B cell (primary cell): ENCODE results near the gene TCP10L.

Experiments
- EZH2 ChIP-seq: IDR thresholded peaks from 2 replicates; pipeline ENCODE4 v1.6.1; 2012; ENCODE audit warnings: borderline replicate concordance, low read depth, mild to moderate bottlenecking, moderate library complexity, low read length; ENCODE audit not compliant: insufficient read depth, poor library complexity, severe bottlenecking
- TF ChIP-seq, protein P1 (sequence below): fragments of 200-600 bp; IDR thresholded peaks from one replicate; pipeline ENCODE4 v1.8.0; 2022; ENCODE audit warnings: antibody characterized with exemption, mild to moderate bottlenecking

- TF ChIP-seq, protein P1, sequence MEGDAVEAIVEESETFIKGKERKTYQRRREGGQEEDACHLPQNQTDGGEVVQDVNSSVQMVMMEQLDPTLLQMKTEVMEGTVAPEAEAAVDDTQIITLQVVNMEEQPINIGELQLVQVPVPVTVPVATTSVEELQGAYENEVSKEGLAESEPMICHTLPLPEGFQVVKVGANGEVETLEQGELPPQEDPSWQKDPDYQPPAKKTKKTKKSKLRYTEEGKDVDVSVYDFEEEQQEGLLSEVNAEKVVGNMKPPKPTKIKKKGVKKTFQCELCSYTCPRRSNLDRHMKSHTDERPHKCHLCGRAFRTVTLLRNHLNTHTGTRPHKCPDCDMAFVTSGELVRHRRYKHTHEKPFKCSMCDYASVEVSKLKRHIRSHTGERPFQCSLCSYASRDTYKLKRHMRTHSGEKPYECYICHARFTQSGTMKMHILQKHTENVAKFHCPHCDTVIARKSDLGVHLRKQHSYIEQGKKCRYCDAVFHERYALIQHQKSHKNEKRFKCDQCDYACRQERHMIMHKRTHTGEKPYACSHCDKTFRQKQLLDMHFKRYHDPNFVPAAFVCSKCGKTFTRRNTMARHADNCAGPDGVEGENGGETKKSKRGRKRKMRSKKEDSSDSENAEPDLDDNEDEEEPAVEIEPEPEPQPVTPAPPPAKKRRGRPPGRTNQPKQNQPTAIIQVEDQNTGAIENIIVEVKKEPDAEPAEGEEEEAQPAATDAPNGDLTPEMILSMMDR: no peak
- no peak for TF ChIP-seq EZH2
Measured at GRCh38 chr21:32533053-32533452, 52.3 kb downstream of the TCP10L start.
